HCT116 (cell line): ENCODE results near the gene FHOD3. TPM values are rescaled to one million over a fixed set of nuclear protein-coding genes. Genes with fewer than 3 reads are reported as not detected.

Experiments
- ATAC-seq: fragments of 200-7000 bp; cut with Tn5 transposase; 2 replicates; pipeline ENCODE4 v1.9.1; 2020; ENCODE audit warnings: mild to moderate bottlenecking, moderate library complexity
- BruUV-seq: library from RNA; stranded (reverse); fragments of 400-500 nt; replicated peaks from 2 replicates; lab custom pipeline; 2021; lab: Mats Ljungman, UMichigan
- CTCF ChIA-PET: fragments of 300-600 bp; sonication (Branson Sonifier 250); formaldehyde crosslinking; loops from one replicate; lab custom pipeline; 2021; ENCODE audit warnings: antibody characterized with exemption; lab: Charles Lee
- POLR2A ChIA-PET: fragments of 300-600, 350-600 bp; sonication (Branson Sonifier 250); formaldehyde crosslinking; loops from one replicate; lab custom pipeline; 2021; ENCODE audit warnings: antibody characterized with exemption; lab: Charles Lee
- RAD21 ChIA-PET, 2 experiments: fragments of 300-600 bp; sonication (Branson Sonifier 250); formaldehyde crosslinking; loops; one replicate each; lab custom pipeline; 2023; ENCODE audit warnings: low total read pairs in 2 of 2; ENCODE audit not compliant: uncharacterized antibody in 2 of 2, unreplicated experiment in 2 of 2, low non-redundant PET in 1 of 2; lab: Charles Lee
- DNase-seq: peaks from one replicate; pipeline ENCODE4 v3.0.0-alpha.2; 2010; ENCODE audit warnings: low read depth, low spot score
- H2AFZ ChIP-seq: fragments of 200-600 bp; shearing (Covaris generic), sonication (generic); 2 replicates; pipeline ENCODE4 v1.6.1; 2017; ENCODE audit warnings: low read depth, mixed run types, mixed read lengths, antibody characterized with exemption, low read length; ENCODE audit not compliant: poor library complexity, severe bottlenecking
- H3K27ac ChIP-seq: 2 replicates; pipeline ENCODE4 v1.5.1; 2012; ENCODE audit warnings: low read depth, low read length
- H3K27me3 ChIP-seq: fragments of 200-600 bp; sonication (generic); 2 replicates; pipeline ENCODE4 v1.6.1; 2016; ENCODE audit warnings: mixed run types, low read length, mixed read lengths; ENCODE audit not compliant: insufficient read depth
- H3K36me3 ChIP-seq, 2 experiments: fragments of 200-500 bp in 1 of 2; fragments of 200-600 bp in 1 of 2; sonication (Bioruptor generic) in 1 of 2; sonication (generic) in 1 of 2; 2 replicates each; pipeline versions ENCODE4 v1.5.1 to v1.6.1; 2014 to 2016; ENCODE audit warnings: low read length in 2 of 2, inconsistent platforms in 1 of 2, mixed read lengths in 1 of 2, mixed run types in 1 of 2; ENCODE audit not compliant: insufficient read depth in 2 of 2, control insufficient read depth in 1 of 2
- H3K4me1 ChIP-seq, 2 experiments: fragments of 200-600 bp in 1 of 2; sonication (generic) in 1 of 2; 2 replicates each; pipeline versions ENCODE4 v1.5.1 to v1.6.1; 2012 to 2017; ENCODE audit warnings: low read length in 2 of 2, inconsistent platforms in 1 of 2, mild to moderate bottlenecking in 1 of 2, mixed read lengths in 1 of 2, mixed run types in 1 of 2, moderate library complexity in 1 of 2; ENCODE audit not compliant: insufficient read depth in 2 of 2, control insufficient read depth in 1 of 2
- H3K4me2 ChIP-seq: fragments of 200-600 bp; sonication (generic); 2 replicates; pipeline ENCODE4 v1.6.1; 2017; ENCODE audit warnings: mixed run types, low read length, mixed read lengths
- H3K4me3 ChIP-seq, 2 experiments: fragments of 200-600 bp in 1 of 2; sonication (generic) in 1 of 2; replicated peaks in 1 of 2; 2 replicates each; pipeline ENCODE4 v1.5.1; 2011 to 2016; ENCODE audit warnings: low read length in 2 of 2, control low read depth in 1 of 2, low read depth in 1 of 2, mild to moderate bottlenecking in 1 of 2, mixed read lengths in 1 of 2, mixed run types in 1 of 2
- H3K79me2 ChIP-seq: fragments of 200-600 bp; sonication (generic); 2 replicates; pipeline ENCODE4 v1.6.1; 2017; ENCODE audit warnings: mild to moderate bottlenecking, mixed run types, low read length, moderate library complexity, mixed read lengths; ENCODE audit not compliant: insufficient read depth
- H3K9ac ChIP-seq: fragments of 200-600 bp; sonication (generic); 2 replicates; pipeline ENCODE4 v1.6.1; 2016; ENCODE audit warnings: low read length, mixed read lengths
- H3K9me2 ChIP-seq: fragments of 200-600 bp; sonication (generic), shearing (Covaris generic); 2 replicates; pipeline ENCODE4 v1.6.1; 2017; ENCODE audit warnings: mixed run types, mild to moderate bottlenecking, moderate library complexity; ENCODE audit not compliant: insufficient read depth
- H3K9me3 ChIP-seq, 2 experiments: fragments of 200-500 bp in 1 of 2; fragments of 200-600 bp in 1 of 2; sonication (Bioruptor generic) in 1 of 2; sonication (generic) in 1 of 2; 2 replicates each; pipeline ENCODE4 v1.6.1; 2014 to 2017; ENCODE audit warnings: low read length in 2 of 2, mixed read lengths in 2 of 2, inconsistent platforms in 1 of 2, low read depth in 1 of 2, mild to moderate bottlenecking in 1 of 2, mixed run types in 1 of 2, moderate library complexity in 1 of 2; ENCODE audit not compliant: control insufficient read depth in 1 of 2, insufficient read depth in 1 of 2
- H4K20me1 ChIP-seq: fragments of 200-600 bp; sonication (generic), shearing (Covaris generic); 2 replicates; pipeline ENCODE4 v1.6.1; 2017; ENCODE audit warnings: mixed run types, mild to moderate bottlenecking, moderate library complexity; ENCODE audit not compliant: insufficient read depth
- CBX3 ChIP-seq: IDR thresholded peaks from 2 replicates; pipeline ENCODE4 v1.6.1; 2012; ENCODE audit warnings: low read depth
- EGR1 ChIP-seq: IDR thresholded peaks from 2 replicates; pipeline ENCODE4 v1.6.1; 2012; ENCODE audit warnings: low read depth
- ELF1 ChIP-seq: IDR thresholded peaks from 2 replicates; pipeline ENCODE4 v1.6.1; 2012; ENCODE audit warnings: low read depth, borderline replicate concordance
- EZH2phosphoT487 ChIP-seq: fragments of 200-600 bp; IDR thresholded peaks from 2 replicates; pipeline ENCODE4 v1.6.1; 2018; ENCODE audit warnings: antibody characterized with exemption, borderline replicate concordance
- FOSL1 ChIP-seq: IDR thresholded peaks from 2 replicates; pipeline ENCODE4 v1.6.1; 2012; ENCODE audit warnings: low read depth
- REST ChIP-seq: IDR thresholded peaks from 2 replicates; pipeline ENCODE4 v1.6.1; 2012; ENCODE audit warnings: low read depth
- SIN3A ChIP-seq: IDR thresholded peaks from 2 replicates; pipeline ENCODE4 v1.6.1; 2012; ENCODE audit warnings: low read depth
- TCF7L2 ChIP-seq: IDR thresholded peaks from 2 replicates; pipeline ENCODE4 v1.7.0; 2011; ENCODE audit warnings: borderline replicate concordance, inconsistent platforms; ENCODE audit not compliant: insufficient read depth, insufficient read length; ENCODE audit errors: extremely low read depth
- ZBTB33 ChIP-seq: IDR thresholded peaks from 2 replicates; pipeline ENCODE4 v1.6.1; 2011; ENCODE audit warnings: mild to moderate bottlenecking, low read length, moderate library complexity; ENCODE audit not compliant: insufficient replicate concordance; ENCODE audit errors: extremely low read depth
- ZNF274 ChIP-seq: fragments of 200-500 bp; sonication (Bioruptor generic); IDR thresholded peaks from 2 replicates; pipeline ENCODE4 v1.6.1; 2014; ENCODE audit warnings: mild to moderate bottlenecking, low read depth, low read length, inconsistent platforms
- intact Hi-C: fragments of 100-400 bp; cut with micrococcal nuclease; formaldehyde crosslinking; loops from 2 replicates; pipeline ENCODE4 v1.10.0; 2022
- total RNA-seq: library from RNA; stranded (reverse); gene quantifications from one replicate; pipeline ENCODE4 v1.2.1, GENCODE V29; 2021; ENCODE audit not compliant: unreplicated experiment

FHOD3 gene
- total RNA-seq, 1 experiment from 2014 or later = 4.0 TPM

- no peak for TF ChIP-seq ZBTB33
- TF ChIP-seq EGR1 = no peak
- TF ChIP-seq TCF7L2 = no peak
- no peak for TF ChIP-seq FOSL1
- no peak overlapping the region for H3K9ac ChIP-seq
- H3K36me3 ChIP-seq = no peaks in the 10 kb centered on the region
- no peak overlapping the region for H3K27ac ChIP-seq
- CTCF ChIA-PET = no interaction called here
- H3K4me1 ChIP-seq = no peaks in the 10 kb centered on the region
- RAD21 ChIA-PET = no interaction called here
- ATAC-seq (no peak), DNase-seq (no peak)
- H3K4me3 ChIP-seq = no peak overlapping the region
- POLR2A ChIA-PET = no interaction called here
- no peaks in the 10 kb centered on the region for H4K20me1 ChIP-seq
- H3K27me3 ChIP-seq = no peaks in the 10 kb centered on the region
- no peaks in the 10 kb centered on the region for H3K9me2 ChIP-seq
- no peaks in the 10 kb centered on the region for H3K79me2 ChIP-seq
- H3K9me3 ChIP-seq = no peaks in the 10 kb centered on the region
- BruUV-seq = no TSS peak
- H2AFZ ChIP-seq = no peak overlapping the region
- intact Hi-C loops = no loop called here
- H3K4me2 ChIP-seq = no peak overlapping the region
Measured at GRCh38 chr18:36643061-36643460, 345.5 kb downstream of the FHOD3 start.

- H3K27ac ChIP-seq = no peak overlapping the region
- no peak for DNase-seq
- H3K36me3 ChIP-seq = no peaks in the 10 kb centered on the region
- H3K9me2 ChIP-seq = no peaks in the 10 kb centered on the region
- POLR2A ChIA-PET = no interaction called here
- H3K9me3 ChIP-seq = no peaks in the 10 kb centered on the region
- H3K79me2 ChIP-seq = no peaks in the 10 kb centered on the region
- CTCF ChIA-PET = no interaction called here
- no peak overlapping the region for H2AFZ ChIP-seq
- intact Hi-C loops = no loop called here
- no peaks in the 10 kb centered on the region for H4K20me1 ChIP-seq
- no peaks in the 10 kb centered on the region for H3K4me1 ChIP-seq
- no peak for ATAC-seq
- H3K27me3 ChIP-seq = 0 out of 2 replicates have a peak, but pooled peaks cover 4% of the 10 kb centered on the region
- H3K4me2 ChIP-seq = no peak overlapping the region
- RAD21 ChIA-PET = no interaction called here
- no peak overlapping the region for H3K4me3 ChIP-seq
- TF ChIP-seq CBX3 = no peak
- TF ChIP-seq ELF1 = no peak
- TF ChIP-seq EGR1 = no peak
- TF ChIP-seq REST = no peak
- no peak for TF ChIP-seq SIN3A
- TF ChIP-seq EZH2phosphoT487 = no peak
- TF ChIP-seq ZNF274 = no peak
- no peak overlapping the region for H3K9ac ChIP-seq
- no TSS peak for BruUV-seq
Measured at GRCh38 chr18:36648803-36649202, 351.3 kb downstream of the FHOD3 start.
